Body of pancreas (tissue), 4 donors: ENCODE results near the gene KLHL7. TPM values are rescaled to one million over a fixed set of nuclear protein-coding genes. Genes with fewer than 3 reads are reported as not detected.
"Not testable (repeated sequence)": the region's sequence is repeated elsewhere in the genome, so short reads cannot be mapped to it uniquely, and the experiment has no call there.

Source experiments
- ATAC-seq: fragments of 150-250 bp; one replicate; pipeline ENCODE4 v1.9.1; 2016
- DNase-seq, 4 donors: peaks; one replicate each; pipeline ENCODE4 v3.0.0-alpha.2; 2019
- H3K27ac ChIP-seq, 4 donors: fragments of 200-600 bp; sonication (generic); 1 replicate in 3 of 4; 2 replicates in 1 of 4; pipeline versions ENCODE4 v1.5.1 to v1.6.1; 2016 to 2019; ENCODE audit warnings: mild to moderate bottlenecking in 1 of 4, mixed read lengths in 1 of 4, moderate library complexity in 1 of 4
- H3K27me3 ChIP-seq, 2 donors: fragments of 200-600 bp; sonication (generic); one replicate each; pipeline ENCODE4 v1.6.0; 2016; ENCODE audit warnings: mild to moderate bottlenecking in 1 of 2
- H3K36me3 ChIP-seq, 2 donors: fragments of 200-600 bp; sonication (generic); replicated peaks in 1 of 2; 2 replicates each; pipeline ENCODE4 v1.5.1; 2016; ENCODE audit warnings: low read depth in 2 of 2; ENCODE audit not compliant: insufficient read depth in 1 of 2
- H3K4me1 ChIP-seq: fragments of 200-600 bp; sonication (generic); one replicate; pipeline ENCODE4 v1.6.0; 2016
- H3K4me3 ChIP-seq, 2 donors: fragments of 200-600 bp; sonication (generic); 1 replicate in 1 of 2; 2 replicates in 1 of 2; pipeline ENCODE4 v1.5.1; 2016 to 2019
- H3K9me3 ChIP-seq, 3 donors: fragments of 200-600 bp; sonication (generic); 1 replicate in 2 of 3; 2 replicates in 1 of 3; pipeline ENCODE4 v1.5.1; 2016
- CTCF ChIP-seq, 7 experiments: fragments of 450-650 bp in 4 of 7; fragments of 200-600 bp in 3 of 7; sonication (generic) in 3 of 7; IDR thresholded peaks; one replicate each; pipeline ENCODE4 v1.5.1; 2016 to 2019; ENCODE audit warnings: antibody characterized with exemption in 7 of 7
- POLR2A ChIP-seq, 3 donors: fragments of 450-650 bp; IDR thresholded peaks; one replicate each; pipeline ENCODE4 v1.6.1; 2016; ENCODE audit warnings: antibody characterized with exemption in 3 of 3, mild to moderate bottlenecking in 2 of 3
- WGBS, 2 donors: methylation state at CpG; one replicate each; pipeline ENCODE4 v1.1.5; 2017; 5-methylcytosine and 5-hydroxymethylcytosine counted together
- intact Hi-C: fragments of 100-400 bp; cut with DNase I; formaldehyde crosslinking; loops from one replicate; pipeline ENCODE4 v1.15.1; 2023
- total RNA-seq, 2 donors: library from RNA; depleted of rRNA; stranded (reverse); fragments of >200 nt; gene quantifications; one replicate each; pipeline ENCODE4 v1.1.0, GENCODE V29; 2016

KLHL7 gene
- total RNA-seq, 2 donors from 2014 or later: 18.2 to 65.3 TPM

GRCh38 chr7:23191022-23191421, 85.4 kb downstream of the KLHL7 start:
- Histone ChIP-seq H3K9me3 (no peaks in the 10 kb centered on the region), H3K27ac (no peak overlapping the region), H3K4me1 (no peaks in the 10 kb centered on the region), H3K4me3 (no peak overlapping the region), H3K27me3 (no peaks in the 10 kb centered on the region), H3K36me3 (peaks cover 0 to 12% of the 10 kb centered on the region in 2 donors)
- DNase-seq (no peak), ATAC-seq (no peak)
- intact Hi-C loops: no loop called here
- whole genome bisulfite sequencing, 2 donors: 61 to 80% methylated on average over 2 of the region's 2 CpGs
- TF ChIP-seq POLR2A (IDR thresholded peaks at IDR 0.05) (no peak), CTCF (IDR thresholded peaks at IDR 0.05) (no peak)

GRCh38 chr7:23193650-23194227, 88.2 kb downstream of the KLHL7 start:
- H3K9me3 ChIP-seq, H3K27ac ChIP-seq, H3K4me1 ChIP-seq, H3K27me3 ChIP-seq, intact Hi-C loops, ATAC-seq, DNase-seq, H3K4me3 ChIP-seq, H3K36me3 ChIP-seq: not testable (repeated sequence)
- WGBS, 2 donors: 98 to 100% methylated on average over 1 to 26 of the region's 27 CpGs

GRCh38 chr7:23196306-23196705, 90.7 kb downstream of the KLHL7 start:
- intact Hi-C loops: no loop called here
- TF ChIP-seq POLR2A (IDR thresholded peaks at IDR 0.05) (no peak), CTCF (IDR thresholded peaks at IDR 0.05) (no peak)
- Histone ChIP-seq H3K27me3 (no peaks in the 10 kb centered on the region), H3K4me1 (no peaks in the 10 kb centered on the region), H3K4me3 (no peak overlapping the region), H3K9me3 (no peaks in the 10 kb centered on the region), H3K36me3 (peaks cover 3 to 10% of the 10 kb centered on the region in 2 donors), H3K27ac (no peak overlapping the region)
- WGBS, 2 donors: 50 to 59% methylated on average over 5 of the region's 5 CpGs
- ATAC-seq (no peak), DNase-seq (no peak)

GRCh38 chr7:23197745-23198144, 92.2 kb downstream of the KLHL7 start:
- intact Hi-C loops, H3K27ac ChIP-seq, H3K4me3 ChIP-seq, H3K4me1 ChIP-seq, H3K36me3 ChIP-seq, DNase-seq, H3K27me3 ChIP-seq, H3K9me3 ChIP-seq, ATAC-seq: not testable (repeated sequence)
- WGBS, 2 donors: 93 to 95% methylated on average over 5 of the region's 5 CpGs

- 92 to 96% methylated on average over 2 of the region's 2 CpGs for WGBS, 2 donors
- H3K4me3 ChIP-seq: no peak overlapping the region
- no peak overlapping the region for H3K27ac ChIP-seq
- H3K4me1 ChIP-seq: no peaks in the 10 kb centered on the region
- TF ChIP-seq POLR2A (IDR thresholded peaks at IDR 0.05): no peak
- no peak for TF ChIP-seq CTCF (IDR thresholded peaks at IDR 0.05)
- H3K27me3 ChIP-seq: no peaks in the 10 kb centered on the region
- peaks cover 3% of the 10 kb centered on the region in 2 donors for H3K36me3 ChIP-seq
- ATAC-seq: no peak
- no peaks in the 10 kb centered on the region for H3K9me3 ChIP-seq
- intact Hi-C loops: no loop called here
- no peak for DNase-seq
These were observed 94.7 kb downstream of the KLHL7 start for GRCh38 chr7:23200331-23200730.

- Histone ChIP-seq H3K9me3 (no peaks in the 10 kb centered on the region), H3K27me3 (no peaks in the 10 kb centered on the region), H3K4me1 (no peaks in the 10 kb centered on the region), H3K27ac (no peak overlapping the region), H3K4me3 (no peak overlapping the region), H3K36me3 (peaks cover 1 to 3% of the 10 kb centered on the region in 2 donors)
- ATAC-seq (no peak), DNase-seq (no peak)
- intact Hi-C loops: no loop called here
- no peak for TF ChIP-seq CTCF (IDR thresholded peaks at IDR 0.05)
- TF ChIP-seq POLR2A (IDR thresholded peaks at IDR 0.05): no peak
- whole genome bisulfite sequencing, 2 donors: 92 to 94% methylated on average over 1 of the region's 1 CpG
These were observed 98.7 kb downstream of the KLHL7 start for GRCh38 chr7:23204241-23204640.
